ENCODE measurements around the gene WNT7B.

WNT7B gene

DNA sequence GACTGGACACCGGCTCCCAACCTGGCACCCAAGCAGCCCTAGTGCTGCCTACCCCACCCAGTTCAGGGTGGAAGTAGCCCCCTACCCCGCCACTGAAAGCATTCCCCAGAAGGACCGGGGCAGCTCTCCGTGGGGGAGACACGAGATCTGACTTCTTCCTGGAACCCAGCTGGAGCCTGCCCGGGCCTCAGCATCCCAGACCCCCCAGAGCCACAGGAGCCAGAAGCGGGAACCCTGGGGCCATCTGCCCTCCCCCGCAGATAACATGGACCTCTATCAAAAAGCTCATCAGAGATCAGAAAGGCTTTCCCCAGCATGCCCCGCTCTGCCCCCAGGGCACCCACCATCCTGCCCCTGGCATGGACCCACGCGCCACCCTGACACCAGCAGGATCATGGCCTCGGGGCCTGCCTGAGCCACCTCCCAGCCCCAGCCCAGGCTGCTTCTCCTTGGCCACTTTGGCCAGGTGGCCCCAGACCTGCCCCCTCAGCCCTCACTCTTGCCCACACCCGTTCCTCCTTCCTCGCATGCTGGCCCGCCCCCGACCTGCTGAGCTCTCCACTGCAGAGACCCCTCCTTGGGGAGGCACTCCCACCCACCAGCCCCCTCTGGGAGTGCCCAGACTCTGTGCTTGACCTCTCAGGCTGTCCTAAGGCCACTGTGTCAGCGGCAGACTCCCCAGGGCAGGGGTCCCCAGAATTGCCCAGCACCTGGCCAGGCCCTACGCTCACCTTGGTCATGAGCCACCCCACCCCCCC, 17.1 kb downstream of the WNT7B start:
- TF ChIP-seq ZFX (IDR thresholded peaks at IDR 0.05; ENCODE audit: borderline replicate concordance) = no peak
- TF ChIP-seq, protein P1, sequence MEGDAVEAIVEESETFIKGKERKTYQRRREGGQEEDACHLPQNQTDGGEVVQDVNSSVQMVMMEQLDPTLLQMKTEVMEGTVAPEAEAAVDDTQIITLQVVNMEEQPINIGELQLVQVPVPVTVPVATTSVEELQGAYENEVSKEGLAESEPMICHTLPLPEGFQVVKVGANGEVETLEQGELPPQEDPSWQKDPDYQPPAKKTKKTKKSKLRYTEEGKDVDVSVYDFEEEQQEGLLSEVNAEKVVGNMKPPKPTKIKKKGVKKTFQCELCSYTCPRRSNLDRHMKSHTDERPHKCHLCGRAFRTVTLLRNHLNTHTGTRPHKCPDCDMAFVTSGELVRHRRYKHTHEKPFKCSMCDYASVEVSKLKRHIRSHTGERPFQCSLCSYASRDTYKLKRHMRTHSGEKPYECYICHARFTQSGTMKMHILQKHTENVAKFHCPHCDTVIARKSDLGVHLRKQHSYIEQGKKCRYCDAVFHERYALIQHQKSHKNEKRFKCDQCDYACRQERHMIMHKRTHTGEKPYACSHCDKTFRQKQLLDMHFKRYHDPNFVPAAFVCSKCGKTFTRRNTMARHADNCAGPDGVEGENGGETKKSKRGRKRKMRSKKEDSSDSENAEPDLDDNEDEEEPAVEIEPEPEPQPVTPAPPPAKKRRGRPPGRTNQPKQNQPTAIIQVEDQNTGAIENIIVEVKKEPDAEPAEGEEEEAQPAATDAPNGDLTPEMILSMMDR (IDR thresholded peaks at IDR 0.05) = no peak
- no peak overlapping the region for H3K27ac ChIP-seq

DNA sequence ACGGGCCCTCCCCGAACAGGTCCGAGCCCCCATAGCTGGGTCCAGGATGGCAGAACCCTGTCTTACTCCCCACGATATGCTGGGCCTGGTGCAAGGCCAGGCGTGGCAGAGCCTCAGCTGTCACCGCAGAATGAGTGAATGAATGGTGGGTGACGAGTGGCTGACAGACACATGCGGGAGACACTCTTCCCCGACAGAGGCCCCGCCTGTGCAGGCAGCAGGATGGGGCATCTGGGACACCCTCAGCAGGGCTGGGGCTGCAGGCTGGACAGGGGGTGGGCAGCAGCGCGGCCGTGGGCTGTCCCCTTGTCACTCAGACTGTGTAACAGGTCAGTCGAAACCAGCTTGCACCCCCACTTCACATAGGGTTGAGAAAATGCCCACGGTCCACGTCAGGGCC, 18.0 kb downstream of the WNT7B start:
- no peak overlapping the region for H3K27ac ChIP-seq
- no peak for TF ChIP-seq ZFX (IDR thresholded peaks at IDR 0.05; ENCODE audit: borderline replicate concordance)
- TF ChIP-seq, protein P1 (IDR thresholded peaks at IDR 0.05) = no peak

- TF ChIP-seq ZFX (IDR thresholded peaks at IDR 0.05; ENCODE audit: borderline replicate concordance) = no peak
- TF ChIP-seq, protein P1 (IDR thresholded peaks at IDR 0.05) = no peak
- H3K27ac ChIP-seq = no peak overlapping the region
Observed at GRCh38 chr22:45957826-45958225, 19.1 kb downstream of the WNT7B start.

DNA sequence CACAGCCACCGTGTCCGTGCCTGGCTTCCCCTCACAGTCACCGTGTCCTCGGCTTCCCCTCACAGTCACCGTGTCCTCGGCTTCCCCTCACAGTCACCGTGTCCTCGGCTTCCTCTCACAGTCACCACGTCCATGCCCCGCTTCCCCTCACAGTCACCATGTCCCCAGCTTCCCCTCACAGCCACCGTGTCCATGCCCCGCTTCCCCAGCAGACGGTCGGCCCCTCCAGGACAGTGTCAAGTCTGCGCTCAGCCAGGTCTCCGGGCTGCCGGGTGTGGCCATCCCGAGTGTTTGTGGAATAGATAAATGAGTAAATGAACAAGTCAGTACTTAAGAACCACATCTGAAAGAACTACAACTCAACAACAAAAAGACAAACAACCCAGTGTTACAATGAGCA, 23.8 kb downstream of the WNT7B start:
- no peak for TF ChIP-seq ZFX (IDR thresholded peaks at IDR 0.05; ENCODE audit: borderline replicate concordance)
- H3K27ac ChIP-seq = no peak overlapping the region

GRCh38 chr22:45952553-45952952, 24.4 kb downstream of the WNT7B start:
- H3K27ac ChIP-seq = no peak overlapping the region
- TF ChIP-seq, protein P1 (IDR thresholded peaks at IDR 0.05) = no peak
- no peak for TF ChIP-seq ZFX (IDR thresholded peaks at IDR 0.05; ENCODE audit: borderline replicate concordance)

- no peak for TF ChIP-seq ZFX (IDR thresholded peaks at IDR 0.05; ENCODE audit: borderline replicate concordance)
- TF ChIP-seq, protein P1 (IDR thresholded peaks at IDR 0.05) = no peak
- H3K27ac ChIP-seq = no peak overlapping the region
Observed at GRCh38 chr22:45952151-45952550, 24.8 kb downstream of the WNT7B start.

DNA sequence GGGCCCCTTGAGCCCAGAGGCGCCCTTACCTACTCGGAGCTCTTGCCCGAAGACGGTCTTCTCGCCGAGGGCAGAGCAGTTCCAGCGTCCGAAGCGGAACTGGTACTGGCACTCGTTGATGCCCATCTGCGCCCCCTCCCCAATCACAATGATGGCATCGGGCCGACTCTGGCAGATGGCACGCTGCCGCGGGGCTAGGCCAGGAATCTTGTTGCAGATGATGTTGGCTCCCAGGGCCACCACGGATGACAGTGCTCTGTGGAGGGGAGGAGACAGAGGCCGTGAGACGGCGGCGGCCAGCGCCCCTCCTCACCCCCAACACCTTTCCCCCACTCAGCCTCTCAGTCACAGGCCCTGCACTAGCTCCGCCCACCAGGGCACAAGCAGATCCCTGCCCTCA, 27.1 kb downstream of the WNT7B start:
- TF ChIP-seq, protein P1 (IDR thresholded peaks at IDR 0.05) = no peak
- TF ChIP-seq ZFX (IDR thresholded peaks at IDR 0.05; ENCODE audit: borderline replicate concordance) = no peak

More for the DNA sequence above, 27.1 kb downstream of the WNT7B start:
- no peak overlapping the region for H3K27ac ChIP-seq
